Neutrophil (primary cell): ENCODE results near the gene CPZ.

Experiments
- H3K27ac ChIP-seq: fragments of 200-600 bp; sonication (generic); 2 replicates; pipeline ENCODE4 v1.5.1; 2016; ENCODE audit warnings: mild to moderate bottlenecking, moderate library complexity
- H3K27me3 ChIP-seq: fragments of 200-600 bp; sonication (generic); 2 replicates; pipeline ENCODE4 v1.6.0; 2016; ENCODE audit warnings: mild to moderate bottlenecking
- H3K36me3 ChIP-seq: fragments of 200-600 bp; sonication (generic); 2 replicates; pipeline ENCODE4 v1.5.1; 2017
- H3K4me1 ChIP-seq, 2 experiments: fragments of 200-600 bp in 1 of 2; sonication (generic) in 1 of 2; 1 replicate in 1 of 2; 2 replicates in 1 of 2; pipeline versions ENCODE4 v1.5.1 to v1.6.1; 2013 to 2016; ENCODE audit warnings: low read depth in 1 of 2, low read length in 1 of 2, mild to moderate bottlenecking in 1 of 2, moderate library complexity in 1 of 2; ENCODE audit not compliant: control insufficient read depth in 1 of 2, insufficient read depth in 1 of 2
- H3K4me3 ChIP-seq, 2 experiments: fragments of 200-600 bp in 1 of 2; sonication (generic) in 1 of 2; 1 replicate in 1 of 2; 2 replicates in 1 of 2; pipeline ENCODE4 v1.5.1; 2013 to 2016; ENCODE audit warnings: low read depth in 1 of 2, low read length in 1 of 2, mild to moderate bottlenecking in 1 of 2, moderate library complexity in 1 of 2
- H3K9me3 ChIP-seq: fragments of 200-600 bp; sonication (generic); 2 replicates; pipeline ENCODE4 v1.5.1; 2016
- TF ChIP-seq, protein P1 (sequence below): fragments of 200-600 bp; sonication (generic); IDR thresholded peaks from 2 replicates; pipeline ENCODE4 v1.5.1; 2016; ENCODE audit warnings: antibody characterized with exemption

The CPZ gene

DNA sequence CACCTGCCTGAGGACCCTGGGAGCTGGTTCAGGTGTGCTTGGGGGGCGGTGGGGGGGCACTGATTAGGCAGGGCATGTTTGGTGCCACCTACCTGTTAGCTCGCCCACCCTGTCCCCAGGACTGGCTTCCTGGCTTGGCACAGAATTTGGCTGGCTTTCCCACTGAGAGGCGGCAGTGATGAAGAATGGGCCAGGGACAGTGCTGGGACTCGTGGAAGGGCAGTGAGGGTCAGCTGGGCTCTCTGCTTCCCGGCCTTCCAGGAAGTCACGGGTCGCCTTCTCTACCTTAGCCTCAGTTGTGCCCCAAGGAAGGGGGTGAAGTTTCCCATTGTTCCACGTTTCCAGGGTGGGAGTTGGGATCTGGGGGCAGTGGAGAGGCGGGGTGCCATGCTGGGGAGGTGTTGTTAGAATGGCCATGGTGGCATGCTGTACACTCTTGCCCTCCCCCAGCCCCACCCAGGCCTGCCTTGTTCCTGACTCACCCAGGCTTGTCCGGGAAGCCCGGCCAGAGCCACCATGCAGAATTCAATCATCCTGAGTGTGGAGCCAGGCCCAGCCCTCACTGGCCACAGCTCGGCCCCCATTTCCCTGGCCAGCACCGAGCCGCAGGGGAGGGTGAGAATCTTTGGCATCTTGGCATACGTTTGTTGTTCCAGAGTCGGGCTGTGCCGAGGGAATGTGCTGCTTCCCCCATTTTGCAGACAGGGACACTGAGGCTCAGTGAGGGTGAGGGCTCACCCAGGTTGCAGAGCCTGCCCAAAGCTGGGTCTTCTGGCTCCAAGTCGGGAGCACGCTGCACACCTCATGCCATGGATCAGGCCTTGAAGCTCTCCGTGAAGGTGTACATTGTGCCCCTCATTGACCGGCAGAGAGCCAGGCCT lies 34.2 kb upstream of the CPZ start:
- Histone ChIP-seq H3K27ac (no peak overlapping the region), H3K4me3 (no peak overlapping the region), H3K27me3 (no peaks in the 10 kb centered on the region), H3K9me3 (no peaks in the 10 kb centered on the region), H3K36me3 (no peaks in the 10 kb centered on the region), H3K4me1 (no peaks in the 10 kb centered on the region)
- TF ChIP-seq, protein P1, sequence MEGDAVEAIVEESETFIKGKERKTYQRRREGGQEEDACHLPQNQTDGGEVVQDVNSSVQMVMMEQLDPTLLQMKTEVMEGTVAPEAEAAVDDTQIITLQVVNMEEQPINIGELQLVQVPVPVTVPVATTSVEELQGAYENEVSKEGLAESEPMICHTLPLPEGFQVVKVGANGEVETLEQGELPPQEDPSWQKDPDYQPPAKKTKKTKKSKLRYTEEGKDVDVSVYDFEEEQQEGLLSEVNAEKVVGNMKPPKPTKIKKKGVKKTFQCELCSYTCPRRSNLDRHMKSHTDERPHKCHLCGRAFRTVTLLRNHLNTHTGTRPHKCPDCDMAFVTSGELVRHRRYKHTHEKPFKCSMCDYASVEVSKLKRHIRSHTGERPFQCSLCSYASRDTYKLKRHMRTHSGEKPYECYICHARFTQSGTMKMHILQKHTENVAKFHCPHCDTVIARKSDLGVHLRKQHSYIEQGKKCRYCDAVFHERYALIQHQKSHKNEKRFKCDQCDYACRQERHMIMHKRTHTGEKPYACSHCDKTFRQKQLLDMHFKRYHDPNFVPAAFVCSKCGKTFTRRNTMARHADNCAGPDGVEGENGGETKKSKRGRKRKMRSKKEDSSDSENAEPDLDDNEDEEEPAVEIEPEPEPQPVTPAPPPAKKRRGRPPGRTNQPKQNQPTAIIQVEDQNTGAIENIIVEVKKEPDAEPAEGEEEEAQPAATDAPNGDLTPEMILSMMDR, result no peak

DNA sequence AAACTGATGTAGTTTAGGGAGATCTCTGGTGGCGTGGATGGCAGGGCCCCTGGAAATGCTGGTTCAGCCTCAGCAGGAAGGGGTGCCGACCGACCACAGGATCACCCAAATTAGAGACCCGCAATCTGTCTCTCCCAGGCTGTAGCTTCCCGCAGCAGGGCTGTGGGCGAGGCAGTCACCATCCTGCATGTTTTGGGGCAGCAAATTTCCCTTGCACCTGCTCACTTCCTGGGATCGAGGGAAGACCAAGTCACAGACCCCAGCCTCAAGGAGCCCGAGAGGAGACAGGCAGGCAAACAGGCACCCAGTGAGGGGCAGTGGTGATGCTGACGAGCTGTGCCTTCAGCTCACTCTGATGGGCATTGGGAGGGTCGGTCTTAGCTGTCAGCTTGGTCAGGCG lies 33.6 kb upstream of the CPZ start:
- TF ChIP-seq, protein P1, result no peak
- Histone ChIP-seq H3K27ac (no peak overlapping the region), H3K9me3 (no peaks in the 10 kb centered on the region), H3K36me3 (no peaks in the 10 kb centered on the region), H3K27me3 (peaks cover 3% of the 10 kb centered on the region), H3K4me1 (no peaks in the 10 kb centered on the region), H3K4me3 (no peak overlapping the region)

DNA sequence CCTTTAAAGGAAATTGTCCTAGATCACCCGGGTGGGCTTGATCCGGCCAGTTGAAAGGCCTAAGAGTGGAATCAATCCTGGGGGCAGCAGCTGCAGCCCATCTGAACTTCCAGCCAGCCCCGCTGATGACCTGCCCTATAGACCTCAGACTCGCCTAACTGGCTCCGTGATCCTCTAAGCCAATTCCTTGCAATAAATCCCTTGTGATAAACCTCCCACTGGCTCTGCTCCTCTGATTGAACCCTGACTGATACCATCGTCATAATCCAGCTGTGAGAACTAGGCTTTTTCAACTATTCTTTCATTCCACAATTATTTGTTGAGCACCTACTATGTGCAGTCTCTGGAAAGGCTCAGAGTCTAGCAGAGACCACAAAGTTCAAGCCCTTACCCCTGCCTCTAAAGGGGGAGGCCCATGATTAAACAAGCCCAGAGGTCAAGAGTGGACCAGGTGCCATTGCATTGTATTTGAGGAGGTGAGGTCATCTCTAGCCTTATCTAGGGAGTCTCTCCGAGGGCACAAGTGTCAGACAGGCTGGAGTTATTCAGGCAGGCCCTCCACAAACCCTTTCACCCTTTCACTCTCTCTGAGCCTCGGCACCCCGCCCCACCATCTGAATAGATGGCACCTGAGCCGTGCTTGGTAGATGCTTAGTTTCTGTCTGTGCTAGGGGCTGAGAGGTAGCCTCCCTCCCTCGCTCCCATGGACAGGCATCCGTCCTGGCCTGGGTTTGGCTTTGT lies 32.9 kb upstream of the CPZ start:
- H3K4me1 ChIP-seq, result no peaks in the 10 kb centered on the region
- no peaks in the 10 kb centered on the region for H3K9me3 ChIP-seq
- no peak overlapping the region for H3K27ac ChIP-seq
- no peaks in the 10 kb centered on the region for H3K36me3 ChIP-seq
- TF ChIP-seq, protein P1, result no peak
- no peak overlapping the region for H3K4me3 ChIP-seq
- peaks cover 7% of the 10 kb centered on the region for H3K27me3 ChIP-seq

DNA sequence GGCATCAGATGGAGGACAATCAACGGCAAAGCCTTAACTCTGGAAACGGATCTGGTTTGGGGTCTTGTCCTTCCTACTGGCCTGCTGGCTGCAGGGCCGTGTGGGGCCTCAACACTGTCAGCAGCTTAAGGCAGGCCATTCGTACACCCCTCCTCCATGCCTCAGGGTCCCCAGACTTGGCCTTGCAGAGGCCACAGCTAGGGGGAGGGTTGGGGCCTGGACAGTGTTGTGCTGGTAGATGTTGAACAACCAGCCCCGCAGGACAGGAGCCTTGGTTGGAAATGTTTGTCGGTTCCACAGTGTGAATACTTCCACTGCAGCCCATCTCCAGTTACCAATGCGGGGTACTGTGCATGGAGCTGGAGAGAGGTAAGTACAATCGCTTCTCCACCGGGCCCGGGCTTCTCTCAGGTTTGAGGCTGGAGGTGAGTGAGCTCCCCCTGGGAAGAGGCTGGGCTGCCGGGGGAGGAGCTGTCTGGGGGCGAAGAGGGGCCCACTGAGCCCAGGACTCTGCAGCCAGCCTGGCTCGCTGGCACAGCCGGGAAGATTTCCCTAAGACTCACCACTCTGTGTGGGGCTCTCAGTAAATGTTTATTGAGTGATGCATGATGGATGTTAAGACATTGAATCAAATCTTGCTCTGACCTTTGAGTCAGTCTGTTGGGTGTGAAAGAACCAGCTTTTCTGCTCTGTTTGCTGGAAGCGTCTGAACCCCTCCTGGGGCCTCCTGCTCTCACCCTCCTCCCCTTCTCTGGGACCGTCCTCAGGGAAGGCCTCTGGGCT lies 32.1 kb upstream of the CPZ start:
- H3K27ac ChIP-seq, result no peak overlapping the region
- no peaks in the 10 kb centered on the region for H3K4me1 ChIP-seq
- H3K4me3 ChIP-seq, result no peak overlapping the region
- H3K36me3 ChIP-seq, result no peaks in the 10 kb centered on the region
- TF ChIP-seq, protein P1, result no peak
- H3K27me3 ChIP-seq, result peaks cover 7% of the 10 kb centered on the region
- H3K9me3 ChIP-seq, result no peaks in the 10 kb centered on the region

DNA sequence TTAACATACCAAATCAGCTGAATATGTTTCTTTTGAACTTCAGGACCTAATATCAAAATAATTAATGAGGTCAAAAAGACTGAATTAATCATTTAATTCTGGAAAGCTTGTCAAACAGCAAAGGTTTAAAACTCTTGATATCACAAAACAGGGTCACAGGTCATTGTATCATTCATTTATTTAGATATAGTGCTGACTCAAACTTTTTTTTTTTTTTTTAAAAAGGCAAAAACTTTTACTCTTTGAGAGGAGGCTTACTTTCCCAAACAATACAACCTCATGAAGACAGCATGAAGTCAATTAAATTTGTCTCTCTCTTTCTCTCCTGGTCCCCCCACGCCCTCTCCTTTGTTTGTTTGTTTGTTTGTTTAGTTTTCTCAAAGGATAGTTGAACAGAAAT lies 28.0 kb upstream of the CPZ start:
- Histone ChIP-seq H3K4me3 (no peak overlapping the region), H3K27me3 (peaks cover 32% of the 10 kb centered on the region), H3K4me1 (no peaks in the 10 kb centered on the region), H3K9me3 (no peaks in the 10 kb centered on the region), H3K27ac (no peak overlapping the region), H3K36me3 (no peaks in the 10 kb centered on the region)
- TF ChIP-seq, protein P1, result no peak
